ENCODE data around the gene JSRP1.

The JSRP1 gene

DNA sequence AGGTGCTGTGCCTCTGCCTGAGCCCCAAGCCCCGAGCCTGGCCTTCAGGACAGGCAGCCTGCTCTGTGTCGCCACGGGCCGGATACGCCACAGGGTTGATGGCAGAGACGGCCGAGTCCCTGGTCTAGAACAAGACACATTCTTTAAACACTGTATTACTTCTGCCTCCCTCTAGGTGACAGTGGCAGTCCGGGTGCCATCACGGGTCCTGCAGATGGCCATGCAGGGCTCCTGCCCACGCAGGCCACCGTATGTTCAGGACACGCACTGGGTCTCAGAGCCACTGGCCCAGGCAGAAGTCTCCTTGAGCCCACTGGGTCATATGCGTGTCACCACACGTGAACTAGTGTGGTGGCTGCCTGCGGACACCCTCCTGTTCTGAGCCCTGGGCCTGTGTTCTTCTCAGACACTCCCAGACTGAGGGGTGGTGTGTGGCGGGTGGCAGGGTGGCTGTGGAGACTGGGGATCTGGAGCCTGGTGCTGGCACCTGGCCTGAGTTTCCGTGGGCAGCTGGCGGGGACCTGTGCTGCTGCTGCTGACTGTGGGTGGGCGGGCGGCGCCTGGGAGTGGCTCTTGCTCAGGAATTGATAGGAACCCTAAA is 24.5 kb downstream of the JSRP1 start:
- no peak for DNase-seq

DNA sequence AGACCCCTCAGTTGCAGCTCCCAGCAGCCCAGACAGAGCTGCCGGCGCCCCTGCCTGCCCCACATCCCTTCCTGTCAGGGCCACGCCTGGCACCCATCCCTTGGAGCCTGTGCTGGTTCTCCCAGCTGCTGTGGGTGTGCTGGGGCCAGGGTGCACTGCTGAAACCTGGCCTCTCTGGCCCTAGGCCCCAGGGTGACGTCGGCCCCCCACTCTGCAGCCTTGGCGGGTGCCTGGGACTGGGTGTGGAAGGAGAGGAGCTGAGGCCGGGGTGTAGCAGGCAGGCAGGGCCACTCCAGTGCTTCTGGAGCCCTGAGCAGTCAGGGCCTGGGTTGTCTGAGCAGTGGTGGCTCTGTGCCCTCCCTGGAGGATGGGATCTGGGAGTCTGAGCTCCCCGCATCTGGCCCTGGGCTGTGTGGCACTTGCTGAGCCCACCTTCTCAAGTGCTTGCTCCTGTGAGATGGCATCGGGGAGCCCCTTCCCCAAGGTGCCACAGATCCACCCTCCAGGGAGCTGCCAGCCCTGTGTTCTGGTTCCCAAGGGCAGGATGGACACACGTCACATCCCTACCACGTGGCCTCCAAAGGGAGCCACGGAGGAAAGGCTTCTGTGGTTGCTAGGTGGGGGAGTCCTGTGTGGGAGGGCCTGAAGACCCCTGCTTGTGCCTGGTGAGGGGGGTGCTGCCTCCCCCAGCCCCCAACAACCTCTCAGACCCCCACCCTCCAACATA is 25.2 kb downstream of the JSRP1 start:
- no peak for DNase-seq

GRCh38 chr19:2230033-2230531 is 26.1 kb downstream of the JSRP1 start:
- no peak for DNase-seq

GRCh38 chr19:2229103-2230032 is 26.8 kb downstream of the JSRP1 start:
- no peak for DNase-seq

DNA sequence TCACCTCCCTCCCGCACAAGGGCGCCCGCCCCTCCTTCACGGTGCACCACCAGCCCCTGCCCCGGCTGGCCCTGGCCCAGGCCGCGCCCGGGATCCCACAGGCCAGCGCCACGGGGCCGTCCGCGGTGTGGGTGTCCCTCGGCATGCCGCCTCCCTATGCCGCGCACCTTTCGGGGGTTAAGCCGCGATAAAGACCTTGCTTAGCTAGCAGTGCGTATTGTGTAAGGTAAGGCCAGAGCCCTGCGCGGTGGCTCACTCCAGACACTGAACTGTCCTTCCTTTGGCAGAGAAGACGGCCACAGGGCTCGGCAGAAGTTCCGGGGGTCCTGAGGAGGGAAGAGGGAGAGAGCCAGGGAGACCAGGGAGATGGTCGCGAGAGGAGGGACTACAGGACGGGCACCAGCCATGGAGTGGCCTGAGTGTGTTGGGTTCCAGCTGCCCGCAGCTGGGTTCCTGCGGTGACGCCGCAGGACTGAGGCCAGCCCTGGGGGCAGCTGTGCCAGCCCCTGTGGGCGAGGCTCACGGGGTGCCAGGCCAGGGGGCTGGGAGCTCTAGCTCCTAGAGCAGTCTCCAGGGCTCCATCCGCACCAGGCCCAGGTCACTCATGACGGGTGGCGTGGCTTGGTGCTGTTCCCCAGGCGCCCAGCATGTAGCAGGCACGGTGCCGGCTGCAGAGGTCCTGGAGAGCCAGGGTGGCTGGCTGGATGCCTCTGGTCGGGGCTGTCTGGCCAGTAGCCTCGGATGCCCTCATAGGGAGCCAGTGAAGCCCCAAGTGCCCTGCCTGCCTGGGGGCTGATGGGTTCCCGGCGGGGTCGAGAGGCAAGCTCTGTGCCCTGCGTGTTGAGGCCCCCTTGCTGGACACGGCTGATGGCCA is 27.8 kb downstream of the JSRP1 start:
- DNase-seq: no peak

GRCh38 chr19:2227415-2228156 is 28.6 kb downstream of the JSRP1 start:
- DNase-seq: no peak

DNA sequence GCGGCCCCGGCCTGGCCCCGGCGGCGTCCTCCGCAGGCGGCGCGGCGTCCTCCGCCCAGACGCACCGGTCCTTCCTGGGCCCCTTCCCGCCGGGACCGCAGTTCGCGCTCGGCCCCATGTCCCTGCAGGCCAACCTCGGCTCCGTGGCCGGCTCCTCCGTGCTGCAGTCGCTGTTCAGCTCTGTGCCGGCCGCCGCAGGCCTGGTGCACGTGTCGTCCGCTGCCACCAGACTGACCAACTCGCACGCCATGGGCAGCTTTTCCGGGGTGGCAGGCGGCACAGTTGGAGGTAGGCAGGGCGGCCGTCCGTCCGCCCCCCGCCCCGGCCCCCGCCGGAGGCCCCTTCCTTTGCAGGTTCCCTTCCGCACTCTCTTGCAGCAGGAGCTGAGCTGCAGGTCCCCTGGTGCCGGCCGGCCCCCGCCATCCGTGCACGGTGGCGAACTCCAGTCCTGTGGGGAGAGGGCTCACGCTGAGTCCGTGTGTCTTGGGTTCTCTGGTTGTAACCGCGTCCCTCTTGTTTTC is 29.3 kb downstream of the JSRP1 start:
- no peak for DNase-seq

- DNase-seq: no peak
Observed at GRCh38 chr19:2226051-2226839, 30.0 kb downstream of the JSRP1 start.

- no peak for DNase-seq
Observed at GRCh38 chr19:2225415-2226050, 30.7 kb downstream of the JSRP1 start.

DNA sequence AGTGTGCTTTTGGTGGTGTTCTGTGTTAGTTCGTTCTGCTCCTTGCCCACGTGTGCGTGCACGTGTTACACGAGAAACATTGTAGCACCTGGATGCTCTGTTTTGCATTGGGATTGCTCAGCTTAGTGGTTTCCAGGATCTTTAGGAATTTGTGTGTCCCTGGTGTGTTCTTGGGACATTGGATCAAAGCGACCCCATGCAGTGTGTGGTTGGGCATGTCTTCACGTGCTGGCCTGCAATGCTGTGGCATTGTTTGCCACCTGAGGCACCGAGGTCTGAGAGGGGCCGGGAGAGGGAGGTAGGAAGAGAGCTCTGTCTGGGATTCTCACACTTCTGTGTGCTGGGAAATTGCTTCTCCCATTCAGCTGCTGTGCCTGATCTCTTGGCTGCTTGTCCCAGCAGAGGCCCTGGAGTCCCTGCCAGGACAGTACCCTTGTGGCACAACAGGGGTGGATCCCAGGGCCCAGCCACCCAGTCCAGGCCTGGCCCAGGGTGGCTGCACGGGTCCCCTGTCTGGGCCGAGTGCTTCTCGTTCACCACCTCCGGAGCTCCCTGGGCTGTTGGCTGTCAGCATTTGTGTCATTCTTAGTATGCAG is 31.4 kb downstream of the JSRP1 start:
- no peak for DNase-seq

DNA sequence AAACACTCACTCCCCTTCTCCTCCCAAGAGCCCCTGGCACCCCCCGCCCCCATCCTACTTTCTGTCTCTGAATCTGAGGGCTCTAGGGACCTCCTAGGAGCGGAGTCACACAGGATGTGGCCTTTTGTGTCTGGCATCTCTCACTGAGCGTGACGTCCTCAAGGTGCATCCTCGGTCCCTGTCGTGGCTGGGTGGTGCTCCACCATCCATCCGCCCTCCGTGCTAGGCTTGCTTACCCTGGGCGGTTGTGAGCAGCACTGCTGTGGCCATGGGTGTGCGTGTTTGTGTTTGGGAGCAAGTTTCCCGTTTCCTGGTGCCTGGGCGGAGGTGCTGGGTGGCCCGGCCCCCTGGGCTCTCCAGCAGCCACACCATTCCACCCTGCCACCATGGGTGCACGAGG is 32.3 kb downstream of the JSRP1 start:
- no peak for DNase-seq

GRCh38 chr19:2223391-2223790 is 32.8 kb downstream of the JSRP1 start:
- DNase-seq: no peak

GRCh38 chr19:2221918-2222317 is 34.3 kb downstream of the JSRP1 start:
- DNase-seq: no peak

- no peak for DNase-seq
Observed at GRCh38 chr19:2221250-2221831, 34.9 kb downstream of the JSRP1 start.

- DNase-seq: no peak
Observed at GRCh38 chr19:2219726-2220125, 36.5 kb downstream of the JSRP1 start.

GRCh38 chr19:2217591-2217990 is 38.6 kb downstream of the JSRP1 start:
- no peak for DNase-seq

DNA sequence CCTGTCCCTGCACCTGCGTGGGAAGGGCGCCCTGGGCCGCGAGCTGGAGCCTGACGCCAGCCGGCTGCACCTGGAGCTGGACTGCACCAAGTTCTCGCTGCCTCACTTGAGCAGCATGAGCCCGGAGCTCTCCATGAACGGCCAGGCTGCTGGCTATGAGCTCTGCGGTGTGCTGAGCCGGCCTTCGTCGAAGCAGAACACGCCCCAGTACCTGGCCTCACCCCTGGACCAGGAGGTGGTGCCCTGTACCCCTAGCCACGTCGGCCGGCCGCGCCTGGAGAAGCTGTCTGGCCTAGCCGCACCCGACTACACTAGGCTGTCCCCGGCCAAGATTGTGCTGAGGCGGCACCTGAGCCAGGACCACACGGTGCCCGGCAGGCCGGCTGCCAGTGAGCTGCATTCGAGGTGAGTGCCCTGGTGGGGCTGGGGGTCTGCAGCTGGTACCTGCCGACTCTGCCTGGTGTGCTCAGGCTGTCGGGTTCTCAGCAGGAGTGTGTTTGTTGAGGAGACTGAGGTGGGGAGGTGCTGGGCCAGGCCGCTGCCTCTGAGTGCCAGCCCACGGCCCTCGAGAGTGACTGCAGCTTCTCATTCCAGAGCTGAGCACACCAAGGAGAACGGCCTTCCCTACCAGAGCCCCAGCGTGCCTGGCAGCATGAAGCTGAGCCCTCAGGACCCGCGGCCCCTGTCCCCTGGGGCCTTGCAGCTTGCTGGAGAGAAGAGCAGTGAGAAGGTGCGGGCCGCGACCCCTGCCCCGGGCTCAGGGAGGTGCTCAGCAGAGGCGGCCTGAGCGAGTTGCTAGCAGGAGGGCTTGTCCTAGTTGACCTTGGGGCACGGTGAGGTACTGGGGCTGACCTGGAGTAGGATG is 39.6 kb downstream of the JSRP1 start:
- no peak for DNase-seq

- no peak for DNase-seq
Observed at GRCh38 chr19:2215281-2215751, 40.9 kb downstream of the JSRP1 start.
